Ishikawa (cell line): Measurements from ENCODE around the gene CSKMT.

Experiments
- CEBPB ChIP-seq: IDR thresholded peaks from 2 replicates; pipeline ENCODE4 v1.6.1; 2012
- CREB1 ChIP-seq: IDR thresholded peaks from 2 replicates; pipeline ENCODE4 v1.6.1; 2012; ENCODE audit warnings: low read depth
- EGR1 ChIP-seq: IDR thresholded peaks from 2 replicates; pipeline ENCODE4 v1.6.1; 2012
- EP300 ChIP-seq: IDR thresholded peaks from 2 replicates; pipeline ENCODE4 v1.6.1; 2012; ENCODE audit warnings: borderline replicate concordance
- FOXM1 ChIP-seq: IDR thresholded peaks from 2 replicates; pipeline ENCODE4 v1.6.1; 2012; ENCODE audit warnings: low read depth, borderline replicate concordance
- MAX ChIP-seq: IDR thresholded peaks from 2 replicates; pipeline ENCODE4 v1.6.1; 2012
- RAD21 ChIP-seq: IDR thresholded peaks from 2 replicates; pipeline ENCODE4 v1.6.1; 2012; ENCODE audit warnings: low read depth
- TAF1 ChIP-seq: IDR thresholded peaks from 2 replicates; pipeline ENCODE4 v1.6.1; 2012; ENCODE audit warnings: low read depth, mild to moderate bottlenecking
- YY1 ChIP-seq: IDR thresholded peaks from 2 replicates; pipeline ENCODE4 v1.6.1; 2012; ENCODE audit warnings: low read depth
- TF ChIP-seq, protein P1 (sequence below): IDR thresholded peaks from 2 replicates; pipeline ENCODE4 v1.6.1; 2012; ENCODE audit warnings: low read depth, mild to moderate bottlenecking
- TF ChIP-seq, protein P2 (sequence below): IDR thresholded peaks from 2 replicates; pipeline ENCODE4 v1.6.1; 2012

DNA sequence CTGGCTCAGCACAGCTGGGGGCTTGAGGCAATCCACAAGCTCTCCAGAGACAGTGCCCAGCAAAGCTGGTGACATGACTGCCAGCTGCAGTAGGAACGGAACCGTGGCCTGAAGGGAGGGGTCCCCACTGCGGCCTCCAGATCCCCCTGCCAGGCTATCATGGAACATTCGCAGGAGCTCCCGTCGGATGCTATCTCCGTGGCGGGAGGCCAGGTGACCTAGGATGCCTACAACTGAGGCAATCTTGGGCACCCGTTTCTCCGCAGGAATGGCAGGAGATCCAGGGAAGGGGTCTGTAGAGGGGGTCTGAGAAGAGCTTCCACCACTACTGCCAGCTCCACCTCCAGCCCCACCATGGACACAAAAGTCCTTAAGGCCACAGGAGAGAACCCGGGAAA lies 16.1 kb upstream of the CSKMT start:
- no peak for TF ChIP-seq CREB1
- TF ChIP-seq TAF1 = no peak
- no peak for TF ChIP-seq MAX
- no peak for TF ChIP-seq FOXM1
- TF ChIP-seq CEBPB = no peak
- no peak for TF ChIP-seq YY1
- TF ChIP-seq EP300 = no peak
- TF ChIP-seq, protein P1, sequence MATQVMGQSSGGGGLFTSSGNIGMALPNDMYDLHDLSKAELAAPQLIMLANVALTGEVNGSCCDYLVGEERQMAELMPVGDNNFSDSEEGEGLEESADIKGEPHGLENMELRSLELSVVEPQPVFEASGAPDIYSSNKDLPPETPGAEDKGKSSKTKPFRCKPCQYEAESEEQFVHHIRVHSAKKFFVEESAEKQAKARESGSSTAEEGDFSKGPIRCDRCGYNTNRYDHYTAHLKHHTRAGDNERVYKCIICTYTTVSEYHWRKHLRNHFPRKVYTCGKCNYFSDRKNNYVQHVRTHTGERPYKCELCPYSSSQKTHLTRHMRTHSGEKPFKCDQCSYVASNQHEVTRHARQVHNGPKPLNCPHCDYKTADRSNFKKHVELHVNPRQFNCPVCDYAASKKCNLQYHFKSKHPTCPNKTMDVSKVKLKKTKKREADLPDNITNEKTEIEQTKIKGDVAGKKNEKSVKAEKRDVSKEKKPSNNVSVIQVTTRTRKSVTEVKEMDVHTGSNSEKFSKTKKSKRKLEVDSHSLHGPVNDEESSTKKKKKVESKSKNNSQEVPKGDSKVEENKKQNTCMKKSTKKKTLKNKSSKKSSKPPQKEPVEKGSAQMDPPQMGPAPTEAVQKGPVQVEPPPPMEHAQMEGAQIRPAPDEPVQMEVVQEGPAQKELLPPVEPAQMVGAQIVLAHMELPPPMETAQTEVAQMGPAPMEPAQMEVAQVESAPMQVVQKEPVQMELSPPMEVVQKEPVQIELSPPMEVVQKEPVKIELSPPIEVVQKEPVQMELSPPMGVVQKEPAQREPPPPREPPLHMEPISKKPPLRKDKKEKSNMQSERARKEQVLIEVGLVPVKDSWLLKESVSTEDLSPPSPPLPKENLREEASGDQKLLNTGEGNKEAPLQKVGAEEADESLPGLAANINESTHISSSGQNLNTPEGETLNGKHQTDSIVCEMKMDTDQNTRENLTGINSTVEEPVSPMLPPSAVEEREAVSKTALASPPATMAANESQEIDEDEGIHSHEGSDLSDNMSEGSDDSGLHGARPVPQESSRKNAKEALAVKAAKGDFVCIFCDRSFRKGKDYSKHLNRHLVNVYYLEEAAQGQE = no peak
- TF ChIP-seq, protein P2, sequence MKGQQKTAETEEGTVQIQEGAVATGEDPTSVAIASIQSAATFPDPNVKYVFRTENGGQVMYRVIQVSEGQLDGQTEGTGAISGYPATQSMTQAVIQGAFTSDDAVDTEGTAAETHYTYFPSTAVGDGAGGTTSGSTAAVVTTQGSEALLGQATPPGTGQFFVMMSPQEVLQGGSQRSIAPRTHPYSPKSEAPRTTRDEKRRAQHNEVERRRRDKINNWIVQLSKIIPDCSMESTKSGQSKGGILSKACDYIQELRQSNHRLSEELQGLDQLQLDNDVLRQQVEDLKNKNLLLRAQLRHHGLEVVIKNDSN = no peak
- no peak for TF ChIP-seq RAD21
- no peak for TF ChIP-seq EGR1
